NB4 (cell line): Measurements from ENCODE around the gene MAPKAPK3.

ENCODE experiments used
- DNase-seq: peaks from one replicate; pipeline ENCODE4 v3.0.0; 2010; ENCODE audit warnings: low read depth
- H3K4me3 ChIP-seq: one replicate; pipeline ENCODE4 v1.5.1; 2011; ENCODE audit warnings: mild to moderate bottlenecking, low read depth, low read length, moderate library complexity
- MYC ChIP-seq: IDR thresholded peaks from 2 replicates; pipeline ENCODE4 v1.6.1; 2011; ENCODE audit warnings: low read depth, low read length
- POLR2A ChIP-seq: IDR thresholded peaks from 2 replicates; pipeline ENCODE4 v1.6.1; 2011; ENCODE audit warnings: mild to moderate bottlenecking; ENCODE audit not compliant: insufficient read length; ENCODE audit errors: extremely low read depth
- TF ChIP-seq, protein P1 (sequence below): IDR thresholded peaks from one replicate; pipeline ENCODE4 v1.5.1; 2012; ENCODE audit warnings: low read depth, low read length
- TF ChIP-seq, protein P2 (sequence below): IDR thresholded peaks from 2 replicates; pipeline ENCODE4 v1.6.1; 2011; ENCODE audit warnings: low read depth, low read length

MAPKAPK3 gene

DNA sequence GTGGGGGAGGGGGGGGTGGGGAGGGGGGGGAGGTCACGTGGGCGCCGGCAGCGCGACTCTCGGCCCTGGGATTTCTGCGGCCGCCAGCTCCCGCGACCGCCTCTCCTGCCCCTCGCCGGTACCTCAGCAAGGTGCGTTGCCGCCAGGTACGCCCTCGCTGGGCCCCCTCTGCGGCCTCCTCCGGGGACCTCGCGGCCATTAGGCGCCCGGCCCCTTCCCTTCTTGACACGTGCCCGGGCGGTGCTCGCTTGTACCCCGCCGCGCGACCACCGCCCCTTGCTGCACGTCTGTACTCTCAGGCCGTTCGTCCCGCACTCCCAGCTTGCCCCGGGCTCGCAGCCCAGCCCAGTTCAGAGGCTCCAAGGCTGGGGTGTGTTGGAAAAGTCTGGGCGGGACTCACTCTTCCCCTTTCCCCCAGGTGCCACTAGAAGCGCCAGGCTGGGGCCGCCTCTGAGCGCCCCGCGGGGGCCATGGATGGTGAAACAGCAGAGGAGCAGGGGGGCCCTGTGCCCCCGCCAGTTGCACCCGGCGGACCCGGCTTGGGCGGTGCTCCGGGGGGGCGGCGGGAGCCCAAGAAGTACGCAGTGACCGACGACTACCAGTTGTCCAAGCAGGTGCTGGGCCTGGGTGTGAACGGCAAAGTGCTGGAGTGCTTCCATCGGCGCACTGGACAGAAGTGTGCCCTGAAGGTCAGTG lies at the start of gene MAPKAPK3:
MAPKAPK3 (plus strand) TSS at position 56 of the 696 bp plus-strand sequence; CDS start at position 471, 415 bp downstream.
- peak; percentile 75 for DNase-seq
- TF ChIP-seq, protein P1, sequence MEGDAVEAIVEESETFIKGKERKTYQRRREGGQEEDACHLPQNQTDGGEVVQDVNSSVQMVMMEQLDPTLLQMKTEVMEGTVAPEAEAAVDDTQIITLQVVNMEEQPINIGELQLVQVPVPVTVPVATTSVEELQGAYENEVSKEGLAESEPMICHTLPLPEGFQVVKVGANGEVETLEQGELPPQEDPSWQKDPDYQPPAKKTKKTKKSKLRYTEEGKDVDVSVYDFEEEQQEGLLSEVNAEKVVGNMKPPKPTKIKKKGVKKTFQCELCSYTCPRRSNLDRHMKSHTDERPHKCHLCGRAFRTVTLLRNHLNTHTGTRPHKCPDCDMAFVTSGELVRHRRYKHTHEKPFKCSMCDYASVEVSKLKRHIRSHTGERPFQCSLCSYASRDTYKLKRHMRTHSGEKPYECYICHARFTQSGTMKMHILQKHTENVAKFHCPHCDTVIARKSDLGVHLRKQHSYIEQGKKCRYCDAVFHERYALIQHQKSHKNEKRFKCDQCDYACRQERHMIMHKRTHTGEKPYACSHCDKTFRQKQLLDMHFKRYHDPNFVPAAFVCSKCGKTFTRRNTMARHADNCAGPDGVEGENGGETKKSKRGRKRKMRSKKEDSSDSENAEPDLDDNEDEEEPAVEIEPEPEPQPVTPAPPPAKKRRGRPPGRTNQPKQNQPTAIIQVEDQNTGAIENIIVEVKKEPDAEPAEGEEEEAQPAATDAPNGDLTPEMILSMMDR: no peak
- TF ChIP-seq POLR2A (peak; percentile 17), MYC (0 out of 2 replicates have a peak, but pooled peaks have one; percentile 1)
- TF ChIP-seq, protein P2, sequence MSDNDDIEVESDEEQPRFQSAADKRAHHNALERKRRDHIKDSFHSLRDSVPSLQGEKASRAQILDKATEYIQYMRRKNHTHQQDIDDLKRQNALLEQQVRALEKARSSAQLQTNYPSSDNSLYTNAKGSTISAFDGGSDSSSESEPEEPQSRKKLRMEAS: peak; percentile 66
- H3K4me3 ChIP-seq: peak within 1 kb of the TSS; percentile 100

DNA sequence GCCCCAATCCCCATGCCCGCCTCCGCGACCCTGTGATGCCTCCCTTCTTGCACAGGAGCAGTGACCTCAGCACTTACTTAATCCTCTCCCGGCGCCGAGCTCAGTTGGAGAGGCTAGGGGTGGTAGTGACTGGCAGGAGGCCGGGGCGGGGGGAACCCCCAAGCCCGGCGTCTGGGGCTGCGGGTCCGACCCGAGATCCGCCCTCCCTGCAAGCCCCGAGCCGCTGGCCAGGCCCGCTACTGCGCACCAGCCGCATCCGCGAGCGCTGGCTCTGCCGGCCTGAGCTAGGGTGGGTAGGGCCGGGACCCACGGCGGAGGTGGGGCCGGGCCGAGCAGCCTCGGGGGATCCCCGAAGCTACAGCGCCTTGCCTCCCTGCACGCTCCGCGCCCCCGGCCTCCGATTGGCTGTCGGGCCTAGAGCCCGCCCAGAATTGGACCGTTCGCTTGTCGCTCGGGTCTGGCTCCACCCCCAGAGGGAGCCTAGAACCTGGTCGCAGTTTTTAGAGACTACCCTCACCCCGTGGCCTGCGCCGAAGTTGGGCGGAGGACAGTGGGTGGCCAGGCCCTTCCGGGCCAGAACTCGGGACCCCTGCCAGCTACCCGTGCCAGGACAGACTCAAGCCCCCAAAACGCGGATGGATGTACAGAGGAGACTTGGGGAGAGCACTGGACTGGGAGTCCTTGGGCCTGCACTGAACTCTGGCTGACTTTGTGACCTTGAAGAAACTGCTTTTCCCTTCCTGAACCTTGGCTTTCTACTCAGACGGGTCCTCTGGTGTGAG lies 49.4 kb upstream of the MAPKAPK3 start, which contains the start of gene C3orf18:
C3orf18 (minus strand) TSS at position 362 of the 782 bp plus-strand sequence. CDS start 2,048 bp downstream, outside the sequence.
- TF ChIP-seq POLR2A (no peak), MYC (no peak)
- TF ChIP-seq, protein P1: no peak
- TF ChIP-seq, protein P2: no peak
- peak within 1 kb of the TSS; percentile 40 for H3K4me3 ChIP-seq
- peak; percentile 91 for DNase-seq

DNA sequence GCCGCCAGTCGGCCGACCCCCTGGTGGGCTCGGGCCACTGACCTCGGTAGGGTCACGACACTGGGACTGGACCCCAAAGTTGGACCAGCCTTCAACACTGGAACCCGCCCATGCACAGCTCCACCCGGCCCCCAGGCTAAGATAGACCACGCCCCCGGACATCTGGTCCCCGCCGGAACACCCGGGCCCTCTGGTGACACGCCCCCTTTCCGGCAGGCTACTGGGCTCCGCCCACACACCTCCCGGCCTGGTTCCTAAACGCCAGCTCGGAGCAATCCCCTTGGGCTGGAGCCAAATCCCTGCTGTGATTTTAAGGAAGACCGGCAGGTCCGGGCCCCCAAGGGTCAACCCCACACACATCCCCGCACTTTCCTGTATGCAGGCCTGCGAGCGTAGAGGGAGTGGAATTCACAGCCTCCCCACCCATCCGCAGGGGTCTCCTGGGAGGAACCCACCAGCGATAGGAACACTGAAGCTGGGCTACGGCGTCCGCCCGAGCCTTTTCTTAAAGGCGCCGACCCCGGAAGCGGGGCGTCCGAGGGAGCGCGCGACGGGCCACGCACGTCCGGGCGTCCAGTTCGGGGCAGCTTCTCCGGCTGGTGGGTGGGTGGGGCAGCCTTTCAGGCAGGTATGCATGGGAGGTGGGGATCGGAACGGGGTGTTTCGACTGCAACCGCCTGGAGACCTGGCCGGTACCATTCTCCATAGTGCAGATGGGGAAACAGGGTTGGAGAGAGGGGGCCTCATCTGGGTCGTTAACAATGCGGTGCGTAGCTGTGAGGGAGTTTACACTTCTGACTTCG lies 47.8 kb upstream of the MAPKAPK3 start, which contains the start of gene HEMK1:
HEMK1 (plus strand) TSS at position 576 of the 803 bp plus-strand sequence. CDS start 1,583 bp downstream, outside the sequence.
- H3K4me3 ChIP-seq: peak within 1 kb of the TSS; percentile 93
- DNase-seq: peak; percentile 93
- peak; percentile 41 for TF ChIP-seq POLR2A
- TF ChIP-seq, protein P1: no peak
- TF ChIP-seq, protein P2: 0 out of 2 replicates have a peak, but pooled peaks have one; percentile 40
- TF ChIP-seq MYC: peak; percentile 54

DNA sequence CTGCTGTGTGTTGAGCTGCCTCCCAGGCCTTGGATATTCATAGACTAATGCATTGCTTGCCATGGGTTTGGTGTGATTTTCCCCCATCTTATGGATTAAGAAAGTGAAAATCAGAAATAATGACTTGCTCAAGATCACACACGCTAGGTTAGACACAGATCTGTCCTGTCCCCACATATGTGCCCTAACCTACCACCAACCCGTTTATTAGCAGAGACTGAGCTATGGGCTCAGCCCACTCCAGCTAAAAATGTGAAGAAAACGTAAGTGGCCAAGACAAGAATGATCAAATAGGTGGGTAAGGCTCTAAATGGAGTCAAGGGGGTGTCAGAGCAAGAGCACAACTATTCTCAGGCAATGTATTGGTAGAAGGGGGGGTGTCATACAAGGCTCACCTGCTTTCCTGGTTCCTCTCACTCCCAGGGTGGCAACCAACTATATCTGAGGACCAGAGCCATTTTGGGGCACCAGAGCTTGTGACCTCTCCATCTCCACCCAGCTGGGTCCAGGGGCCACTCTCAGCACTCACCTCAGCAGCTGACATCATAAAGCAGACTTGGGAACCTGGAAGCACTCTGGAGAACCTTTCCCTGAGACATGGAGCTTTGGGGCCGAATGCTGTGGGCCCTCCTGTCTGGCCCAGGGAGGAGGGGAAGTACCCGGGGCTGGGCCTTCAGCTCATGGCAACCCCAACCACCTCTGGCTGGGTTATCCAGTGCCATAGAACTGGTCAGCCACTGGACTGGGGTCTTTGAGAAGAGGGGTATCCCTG lies 46.3 kb upstream of the MAPKAPK3 start:
- DNase-seq: no peak
- TF ChIP-seq POLR2A: no peak
- TF ChIP-seq, protein P1: no peak
- TF ChIP-seq MYC: no peak
- TF ChIP-seq, protein P2: no peak

DNA sequence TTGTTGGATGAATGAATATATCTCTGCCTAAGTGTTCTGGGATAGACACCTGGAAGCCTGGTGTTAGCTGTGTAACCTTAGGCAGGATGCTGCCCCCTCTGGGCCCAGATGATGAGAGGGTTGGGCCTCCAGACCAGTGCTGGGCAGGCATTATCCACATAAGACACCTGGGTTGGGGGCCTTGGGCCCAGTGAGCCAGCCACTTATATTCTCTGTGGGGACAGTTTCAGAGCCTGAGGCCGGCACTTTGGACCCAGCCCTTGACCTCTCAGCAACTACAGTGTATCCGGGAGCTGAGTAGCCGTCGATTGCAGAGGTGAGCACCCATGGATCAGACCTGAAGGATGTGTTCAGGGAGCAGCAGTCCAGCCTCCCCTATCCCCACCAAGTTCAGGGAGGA lies 45.5 kb upstream of the MAPKAPK3 start:
- H3K4me3 ChIP-seq: no peak overlapping the region
- DNase-seq: no peak
- TF ChIP-seq, protein P1: no peak
- TF ChIP-seq, protein P2: no peak
- no peak for TF ChIP-seq MYC
- TF ChIP-seq POLR2A: no peak

More for the DNA sequence above, 46.3 kb upstream of the MAPKAPK3 start:
- peak overlapping the region; percentile 93 for H3K4me3 ChIP-seq
